ENCODE measurements around the gene CLTCL1.

DNA sequence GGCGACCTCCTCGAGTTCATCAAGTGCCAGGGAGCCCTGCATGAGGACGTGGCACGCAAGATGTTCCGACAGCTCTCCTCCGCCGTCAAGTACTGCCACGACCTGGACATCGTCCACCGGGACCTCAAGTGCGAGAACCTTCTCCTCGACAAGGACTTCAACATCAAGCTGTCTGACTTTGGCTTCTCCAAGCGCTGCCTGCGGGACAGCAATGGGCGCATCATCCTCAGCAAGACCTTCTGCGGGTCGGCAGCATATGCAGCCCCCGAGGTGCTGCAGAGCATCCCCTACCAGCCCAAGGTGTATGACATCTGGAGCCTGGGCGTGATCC is 159.9 kb downstream of the CLTCL1 start:
- TF ChIP-seq, protein P1, sequence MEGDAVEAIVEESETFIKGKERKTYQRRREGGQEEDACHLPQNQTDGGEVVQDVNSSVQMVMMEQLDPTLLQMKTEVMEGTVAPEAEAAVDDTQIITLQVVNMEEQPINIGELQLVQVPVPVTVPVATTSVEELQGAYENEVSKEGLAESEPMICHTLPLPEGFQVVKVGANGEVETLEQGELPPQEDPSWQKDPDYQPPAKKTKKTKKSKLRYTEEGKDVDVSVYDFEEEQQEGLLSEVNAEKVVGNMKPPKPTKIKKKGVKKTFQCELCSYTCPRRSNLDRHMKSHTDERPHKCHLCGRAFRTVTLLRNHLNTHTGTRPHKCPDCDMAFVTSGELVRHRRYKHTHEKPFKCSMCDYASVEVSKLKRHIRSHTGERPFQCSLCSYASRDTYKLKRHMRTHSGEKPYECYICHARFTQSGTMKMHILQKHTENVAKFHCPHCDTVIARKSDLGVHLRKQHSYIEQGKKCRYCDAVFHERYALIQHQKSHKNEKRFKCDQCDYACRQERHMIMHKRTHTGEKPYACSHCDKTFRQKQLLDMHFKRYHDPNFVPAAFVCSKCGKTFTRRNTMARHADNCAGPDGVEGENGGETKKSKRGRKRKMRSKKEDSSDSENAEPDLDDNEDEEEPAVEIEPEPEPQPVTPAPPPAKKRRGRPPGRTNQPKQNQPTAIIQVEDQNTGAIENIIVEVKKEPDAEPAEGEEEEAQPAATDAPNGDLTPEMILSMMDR (IDR thresholded peaks at IDR 0.05) = no peak
- TF ChIP-seq POLR2A (IDR thresholded peaks at IDR 0.05) = no peak

Measured in testis (tissue), 2 donors.